Mesendoderm (in vitro differentiated cells): ENCODE data around the gene EXT2.

Experiments
- DNase-seq: peaks from one replicate; pipeline ENCODE4 v3.0.0; 2013
- H2AK5ac ChIP-seq: 2 replicates; pipeline ENCODE4 v1.6.1; 2013; ENCODE audit warnings: low read length, inconsistent platforms
- H2BK120ac ChIP-seq: 2 replicates; pipeline ENCODE4 v1.6.1; 2013; ENCODE audit warnings: low read depth, mild to moderate bottlenecking, low read length, moderate library complexity, mixed read lengths
- H2BK15ac ChIP-seq: replicated peaks from 2 replicates; pipeline ENCODE4 v1.6.1; 2013; ENCODE audit warnings: low read depth, mild to moderate bottlenecking, moderate library complexity
- H2BK5ac ChIP-seq: 2 replicates; pipeline ENCODE4 v1.6.1; 2013; ENCODE audit warnings: low read length, inconsistent platforms
- H3K18ac ChIP-seq: 2 replicates; pipeline ENCODE4 v1.6.1; 2013; ENCODE audit warnings: mild to moderate bottlenecking, low read length, mixed read lengths
- H3K23ac ChIP-seq: one replicate; pipeline ENCODE4 v1.6.1; 2013; ENCODE audit warnings: low read length
- H3K27ac ChIP-seq: 2 replicates; pipeline ENCODE4 v1.5.1; 2013; ENCODE audit warnings: low read depth, mild to moderate bottlenecking, inconsistent platforms, low read length, moderate library complexity
- H3K27me3 ChIP-seq: 2 replicates; pipeline ENCODE4 v1.6.1; 2013; ENCODE audit warnings: low read length, control low read depth, mild to moderate bottlenecking, inconsistent platforms; ENCODE audit not compliant: insufficient read depth, poor library complexity
- H3K36me3 ChIP-seq: 2 replicates; pipeline ENCODE4 v1.6.1; 2013; ENCODE audit warnings: low read length, inconsistent platforms; ENCODE audit not compliant: control insufficient read depth, insufficient read depth
- H3K4ac ChIP-seq: one replicate; pipeline ENCODE4 v1.6.1; 2013; ENCODE audit warnings: low read depth, mild to moderate bottlenecking, low read length, moderate library complexity
- H3K4me1 ChIP-seq: 2 replicates; pipeline ENCODE4 v1.6.1; 2013; ENCODE audit warnings: low read depth, low read length, inconsistent platforms; ENCODE audit not compliant: control insufficient read depth
- H3K4me2 ChIP-seq: 2 replicates; pipeline ENCODE4 v1.6.1; 2013; ENCODE audit warnings: low read length
- H3K4me3 ChIP-seq: 2 replicates; pipeline ENCODE4 v1.5.1; 2013; ENCODE audit warnings: mild to moderate bottlenecking, low read length
- H3K56ac ChIP-seq: one replicate; pipeline ENCODE4 v1.6.1; 2013; ENCODE audit warnings: low read length
- H3K79me1 ChIP-seq: 2 replicates; pipeline ENCODE4 v1.6.1; 2013; ENCODE audit warnings: low read length, inconsistent platforms
- H3K79me2 ChIP-seq: 2 replicates; pipeline ENCODE4 v1.6.1; 2013; ENCODE audit warnings: mild to moderate bottlenecking, low read length; ENCODE audit not compliant: control insufficient read depth, insufficient read depth
- H3K9ac ChIP-seq: 2 replicates; pipeline ENCODE4 v1.6.1; 2013; ENCODE audit warnings: low read length, inconsistent platforms
- H4K5ac ChIP-seq: one replicate; pipeline ENCODE4 v1.6.1; 2013; ENCODE audit warnings: low read length
- H4K8ac ChIP-seq: one replicate; pipeline ENCODE4 v1.6.1; 2013; ENCODE audit warnings: low read depth, mild to moderate bottlenecking, control low read depth, low read length, moderate library complexity
- WGBS: extraction: QIAGEN DNeasy Blood & Tissue Kit; methylation state at CpG from one replicate; pipeline ENCODE4 v1.1.7; 2013; ENCODE audit warnings: low lambda C conversion rate, missing lambda C conversion rate; ENCODE audit not compliant: insufficient coverage; ENCODE audit errors: extremely low coverage; 5-methylcytosine and 5-hydroxymethylcytosine counted together

The EXT2 gene

GRCh38 chr11:44269369-44270351 lies 174.2 kb downstream of the EXT2 start:
- H3K56ac ChIP-seq = no peak overlapping the region
- no peak overlapping the region for H3K4me3 ChIP-seq
- H3K23ac ChIP-seq = no peak overlapping the region
- H3K36me3 ChIP-seq = no peaks in the 10 kb centered on the region
- no peak overlapping the region for H2AK5ac ChIP-seq
- WGBS = no CpG with 5 or more reads among the region's 17 CpGs
- no peaks in the 10 kb centered on the region for H3K27me3 ChIP-seq
- no peak overlapping the region for H2BK120ac ChIP-seq
- no peaks in the 10 kb centered on the region for H3K79me1 ChIP-seq
- no peak overlapping the region for H3K4me2 ChIP-seq
- no peak overlapping the region for H4K8ac ChIP-seq
- no peak overlapping the region for H3K9ac ChIP-seq
- H2BK15ac ChIP-seq = no peak overlapping the region
- no peaks in the 10 kb centered on the region for H3K4me1 ChIP-seq
- no peaks in the 10 kb centered on the region for H3K79me2 ChIP-seq
- H3K4ac ChIP-seq = no peak overlapping the region
- H2BK5ac ChIP-seq = no peak overlapping the region
- no peak overlapping the region for H3K18ac ChIP-seq
- H3K27ac ChIP-seq = no peak overlapping the region
- no peak overlapping the region for H4K5ac ChIP-seq
- no peak for DNase-seq

DNA sequence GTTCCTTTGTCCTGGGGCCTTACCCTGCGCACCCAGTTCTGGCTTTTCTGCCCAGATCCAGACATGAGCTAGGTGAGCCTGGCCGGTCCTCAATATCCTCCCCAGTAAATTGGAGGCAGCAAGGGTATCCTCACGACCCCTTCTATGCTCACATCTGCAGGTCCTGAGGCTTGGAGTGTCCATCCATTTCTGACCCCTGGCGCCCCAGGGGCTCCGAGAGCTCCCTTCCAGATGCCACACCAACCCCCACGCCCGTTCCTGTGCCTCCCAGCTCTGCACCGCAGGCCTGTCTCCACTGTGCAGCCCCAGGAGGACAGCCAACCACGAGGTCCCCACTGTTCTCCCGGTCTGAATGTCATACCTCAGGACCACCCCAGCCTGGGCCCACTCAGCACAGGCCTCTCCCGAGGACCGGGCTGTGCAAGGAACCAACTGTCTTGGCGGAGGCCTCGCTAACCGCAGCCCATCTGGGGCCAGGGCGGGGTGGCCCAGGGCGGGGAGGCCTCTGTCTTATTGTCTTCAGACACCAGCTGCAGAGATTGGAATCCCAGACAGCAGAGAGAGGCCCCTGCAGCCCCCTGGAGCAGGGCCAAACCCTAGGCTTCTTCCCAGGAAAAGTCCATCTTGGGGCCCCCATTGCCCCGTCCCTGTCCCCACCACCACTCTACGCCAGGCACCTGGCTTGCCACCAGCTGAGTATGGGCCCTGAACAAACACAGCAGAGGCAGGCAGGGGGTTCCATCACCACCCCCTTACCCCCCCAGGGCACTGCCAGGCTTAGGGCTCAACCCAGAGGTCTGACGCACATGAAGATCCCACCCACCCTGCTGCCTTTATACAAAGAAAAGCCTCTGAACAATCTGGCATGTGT lies 175.2 kb downstream of the EXT2 start:
- WGBS = no CpG with 5 or more reads among the region's 20 CpGs
- no peak overlapping the region for H3K27ac ChIP-seq
- H4K5ac ChIP-seq = no peak overlapping the region
- H3K79me2 ChIP-seq = no peaks in the 10 kb centered on the region
- H3K18ac ChIP-seq = no peak overlapping the region
- H2BK15ac ChIP-seq = no peak overlapping the region
- no peak for DNase-seq
- no peak overlapping the region for H2AK5ac ChIP-seq
- no peaks in the 10 kb centered on the region for H3K79me1 ChIP-seq
- no peak overlapping the region for H3K4ac ChIP-seq
- no peaks in the 10 kb centered on the region for H3K4me1 ChIP-seq
- H4K8ac ChIP-seq = no peak overlapping the region
- H3K36me3 ChIP-seq = no peaks in the 10 kb centered on the region
- H3K4me2 ChIP-seq = no peak overlapping the region
- no peak overlapping the region for H3K9ac ChIP-seq
- no peak overlapping the region for H2BK5ac ChIP-seq
- H3K23ac ChIP-seq = no peak overlapping the region
- H2BK120ac ChIP-seq = no peak overlapping the region
- no peaks in the 10 kb centered on the region for H3K27me3 ChIP-seq
- H3K56ac ChIP-seq = no peak overlapping the region
- no peak overlapping the region for H3K4me3 ChIP-seq

- H2BK5ac ChIP-seq = no peak overlapping the region
- H2BK120ac ChIP-seq = no peak overlapping the region
- no peak overlapping the region for H4K8ac ChIP-seq
- H3K4ac ChIP-seq = no peak overlapping the region
- no peak overlapping the region for H3K4me2 ChIP-seq
- no peak overlapping the region for H3K56ac ChIP-seq
- no peak for DNase-seq
- H4K5ac ChIP-seq = no peak overlapping the region
- no peak overlapping the region for H2AK5ac ChIP-seq
- H3K23ac ChIP-seq = no peak overlapping the region
- H2BK15ac ChIP-seq = no peak overlapping the region
- H3K27me3 ChIP-seq = no peaks in the 10 kb centered on the region
- no peaks in the 10 kb centered on the region for H3K4me1 ChIP-seq
- no peak overlapping the region for H3K4me3 ChIP-seq
- no peak overlapping the region for H3K27ac ChIP-seq
- no peaks in the 10 kb centered on the region for H3K36me3 ChIP-seq
- H3K79me2 ChIP-seq = no peaks in the 10 kb centered on the region
- H3K9ac ChIP-seq = no peak overlapping the region
- H3K18ac ChIP-seq = no peak overlapping the region
- H3K79me1 ChIP-seq = no peaks in the 10 kb centered on the region
- no CpG with 5 or more reads among the region's 6 CpGs for WGBS
Observed at GRCh38 chr11:44271286-44271685, 175.8 kb downstream of the EXT2 start.

DNA sequence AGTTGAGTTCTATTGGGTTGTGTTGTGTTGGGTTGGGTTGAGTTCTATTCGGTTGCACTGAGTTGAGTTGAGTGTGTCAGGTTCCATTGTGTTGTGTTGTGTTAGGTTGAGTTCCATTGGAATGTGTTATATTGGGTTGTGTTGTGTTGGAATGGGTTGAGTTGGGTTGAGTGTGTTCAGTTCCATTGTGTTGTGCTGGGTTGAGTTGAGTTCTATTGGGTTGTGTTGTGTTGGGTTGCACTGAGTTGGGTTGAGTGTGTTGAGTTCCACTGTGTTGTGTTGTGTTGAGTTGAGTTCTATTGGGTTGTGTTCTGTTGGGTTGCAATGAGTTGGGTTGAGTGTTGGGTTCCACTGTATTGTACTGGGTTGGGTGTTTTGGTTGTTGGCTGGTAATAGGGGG lies 178.9 kb downstream of the EXT2 start:
- H3K18ac ChIP-seq = no peak overlapping the region
- WGBS = no CpG with 5 or more reads among the region's 1 CpG
- no peak overlapping the region for H3K27ac ChIP-seq
- H4K8ac ChIP-seq = no peak overlapping the region
- H2BK5ac ChIP-seq = no peak overlapping the region
- no peak overlapping the region for H3K4me2 ChIP-seq
- H3K9ac ChIP-seq = no peak overlapping the region
- H4K5ac ChIP-seq = no peak overlapping the region
- H3K4ac ChIP-seq = no peak overlapping the region
- H3K36me3 ChIP-seq = no peaks in the 10 kb centered on the region
- no peaks in the 10 kb centered on the region for H3K4me1 ChIP-seq
- H3K56ac ChIP-seq = no peak overlapping the region
- H3K4me3 ChIP-seq = no peak overlapping the region
- H2AK5ac ChIP-seq = no peak overlapping the region
- no peak overlapping the region for H2BK120ac ChIP-seq
- H3K27me3 ChIP-seq = no peaks in the 10 kb centered on the region
- H3K79me2 ChIP-seq = no peaks in the 10 kb centered on the region
- no peak overlapping the region for H2BK15ac ChIP-seq
- H3K79me1 ChIP-seq = no peaks in the 10 kb centered on the region
- H3K23ac ChIP-seq = no peak overlapping the region
- DNase-seq = no peak

DNA sequence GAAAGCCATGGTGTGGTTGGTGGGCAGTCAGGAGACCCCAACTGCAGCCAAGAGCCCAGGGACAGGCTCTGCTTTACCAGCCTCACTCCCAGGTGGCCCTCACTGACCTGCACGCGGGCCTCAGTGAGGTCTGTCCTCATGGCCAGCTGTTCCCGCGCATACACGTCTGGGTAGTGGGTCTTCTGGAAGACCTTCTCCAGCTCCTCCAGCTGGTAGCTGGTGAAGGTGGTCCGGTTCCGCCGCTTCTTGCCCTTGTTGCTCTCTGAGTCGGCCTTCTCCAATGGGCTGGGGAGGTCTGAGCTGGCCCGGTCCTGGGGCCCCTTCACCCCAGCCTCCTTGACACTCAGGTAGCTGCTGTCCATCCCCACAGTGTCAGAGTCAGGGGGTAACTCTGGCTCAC lies 179.8 kb downstream of the EXT2 start:
- H3K27me3 ChIP-seq = no peaks in the 10 kb centered on the region
- H4K8ac ChIP-seq = no peak overlapping the region
- no peaks in the 10 kb centered on the region for H3K36me3 ChIP-seq
- H3K9ac ChIP-seq = no peak overlapping the region
- no peak overlapping the region for H2AK5ac ChIP-seq
- WGBS = no CpG with 5 or more reads among the region's 10 CpGs
- H3K4me1 ChIP-seq = no peaks in the 10 kb centered on the region
- no peak overlapping the region for H2BK120ac ChIP-seq
- no peaks in the 10 kb centered on the region for H3K79me2 ChIP-seq
- no peak overlapping the region for H4K5ac ChIP-seq
- H3K4me2 ChIP-seq = no peak overlapping the region
- no peak overlapping the region for H3K56ac ChIP-seq
- no peak overlapping the region for H3K4ac ChIP-seq
- no peak overlapping the region for H3K4me3 ChIP-seq
- no peak overlapping the region for H2BK15ac ChIP-seq
- H3K18ac ChIP-seq = no peak overlapping the region
- no peaks in the 10 kb centered on the region for H3K79me1 ChIP-seq
- DNase-seq = no peak
- no peak overlapping the region for H2BK5ac ChIP-seq
- H3K27ac ChIP-seq = no peak overlapping the region
- no peak overlapping the region for H3K23ac ChIP-seq
